Natural killer cell treated with Interleukin-12 subunit alpha and Interleukin-12 subunit beta and Interleukin-15 and Interleukin-18, amount 100 ng/mL, for 72 hours (primary cell): Measurements from ENCODE around the gene REG4. TPM values are rescaled to one million over a fixed set of nuclear protein-coding genes. Genes with fewer than 3 reads are reported as not detected.
"Not testable (repeated sequence)": the region's sequence is repeated elsewhere in the genome, so short reads cannot be mapped to it uniquely, and the experiment has no call there.

Experiments used
- ATAC-seq, 2 donors: fragments of 150-1000 bp; cut with Tn5 transposase in 1 of 2; sonication (Bioruptor Pico), chemical (Tn5 transposase) in 1 of 2; 2 replicates each; pipeline ENCODE4 v1.10.0; 2021
- DNase-seq: peaks from one replicate; pipeline ENCODE4 v3.0.0; 2022; ENCODE audit warnings: low spot score
- H3K27ac Mint-ChIP-seq, 2 donors: 1 replicate in 1 of 2; 2 replicates in 1 of 2; pipeline ENCODE4 v1.8.0; 2022; ENCODE audit warnings: mixed read lengths in 2 of 2, mild to moderate bottlenecking in 1 of 2, moderate library complexity in 1 of 2
- H3K27me3 Mint-ChIP-seq, 2 donors: 1 replicate in 1 of 2; 2 replicates in 1 of 2; pipeline ENCODE4 v1.8.0; 2022; ENCODE audit warnings: mixed read lengths in 2 of 2
- H3K36me3 Mint-ChIP-seq: one replicate; pipeline ENCODE4 v1.8.0; 2022; ENCODE audit warnings: mixed read lengths
- H3K4me1 Mint-ChIP-seq, 2 donors: 1 replicate in 1 of 2; 2 replicates in 1 of 2; pipeline ENCODE4 v1.8.0; 2022; ENCODE audit warnings: low read depth in 2 of 2, mixed read lengths in 2 of 2, mild to moderate bottlenecking in 1 of 2
- H3K4me3 Mint-ChIP-seq: one replicate; pipeline ENCODE4 v1.8.0; 2022; ENCODE audit warnings: mixed read lengths
- H3K9me3 Mint-ChIP-seq: 2 replicates; pipeline ENCODE4 v1.8.0; 2022; ENCODE audit warnings: mixed read lengths
- total RNA-seq, 2 donors: library from RNA; stranded (reverse); gene quantifications; one replicate each; pipeline ENCODE4 v1.2.3, GENCODE V29; 2022

The REG4 gene
- total RNA-seq, 2 donors from 2014 or later, result 0.19 to 0.73 TPM

DNA sequence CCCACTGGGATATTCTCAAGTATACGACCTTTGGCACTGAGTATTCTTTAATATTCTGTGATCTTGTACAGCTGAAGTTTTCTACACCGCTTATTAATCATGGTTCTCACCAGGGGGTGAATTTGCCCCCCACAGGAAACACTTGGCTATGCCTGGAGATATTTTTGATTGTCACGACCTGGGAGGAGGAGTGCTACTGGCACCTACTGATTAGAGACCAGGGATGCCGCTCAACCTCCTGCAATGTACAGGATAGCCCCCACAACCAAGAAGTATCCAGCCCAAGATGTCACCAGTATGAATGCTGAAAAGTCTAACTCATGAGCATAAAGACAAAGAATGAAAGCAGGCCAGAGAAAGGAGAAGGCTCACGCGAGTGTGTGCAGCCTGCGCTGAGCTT is 13.7 kb downstream of the REG4 start:
- H3K27ac Mint-ChIP-seq, result no peak overlapping the region
- ATAC-seq (no peak), DNase-seq (no peak)
- H3K4me1 Mint-ChIP-seq, result no peaks in the 10 kb centered on the region
- no peaks in the 10 kb centered on the region for H3K36me3 Mint-ChIP-seq
- H3K27me3 Mint-ChIP-seq, result peaks cover 0 to under 1% of the 10 kb centered on the region in 2 donors
- no peak overlapping the region for H3K4me3 Mint-ChIP-seq
- no peaks in the 10 kb centered on the region for H3K9me3 Mint-ChIP-seq

DNA sequence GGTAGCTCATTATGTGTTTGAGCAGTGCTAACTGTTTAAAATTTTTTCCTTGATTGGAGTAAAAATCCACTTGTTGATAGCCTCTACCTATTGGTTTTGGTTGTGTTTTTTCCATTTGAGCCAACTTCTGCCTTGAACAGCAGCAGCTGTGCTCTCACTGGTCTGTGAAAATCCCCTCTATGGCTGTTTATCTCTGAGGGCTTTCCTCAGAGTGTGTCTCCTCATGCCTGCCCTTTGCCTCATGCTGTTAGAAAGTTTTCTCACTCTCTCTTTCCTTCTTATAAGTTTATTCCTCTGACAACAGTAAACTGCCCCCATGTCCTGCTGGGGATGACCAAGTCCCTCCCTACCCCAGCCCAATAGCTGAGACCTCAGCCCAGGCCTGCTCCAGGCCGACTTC is 14.1 kb downstream of the REG4 start:
- Mint-ChIP-seq H3K4me3 (no peak overlapping the region), H3K4me1 (no peaks in the 10 kb centered on the region), H3K9me3 (no peaks in the 10 kb centered on the region), H3K27ac (no peak overlapping the region), H3K36me3 (no peaks in the 10 kb centered on the region), H3K27me3 (no peaks in the 10 kb centered on the region)
- DNase-seq, result no peak
- ATAC-seq, result no peak

- Mint-ChIP-seq H3K27me3 (peaks cover 0 to 6% of the 10 kb centered on the region in 2 donors), H3K4me1 (no peaks in the 10 kb centered on the region), H3K36me3 (no peaks in the 10 kb centered on the region), H3K9me3 (no peaks in the 10 kb centered on the region), H3K27ac (no peak overlapping the region), H3K4me3 (no peak overlapping the region)
- peak; percentile 36 to 43 for ATAC-seq
- DNase-seq, result no peak
Observed at GRCh38 chr1:119795261-119796200, 15.7 kb downstream of the REG4 start.

GRCh38 chr1:119794876-119795240 is 16.4 kb downstream of the REG4 start:
- peaks cover 0 to 10% of the 10 kb centered on the region in 2 donors for H3K27me3 Mint-ChIP-seq

DNA sequence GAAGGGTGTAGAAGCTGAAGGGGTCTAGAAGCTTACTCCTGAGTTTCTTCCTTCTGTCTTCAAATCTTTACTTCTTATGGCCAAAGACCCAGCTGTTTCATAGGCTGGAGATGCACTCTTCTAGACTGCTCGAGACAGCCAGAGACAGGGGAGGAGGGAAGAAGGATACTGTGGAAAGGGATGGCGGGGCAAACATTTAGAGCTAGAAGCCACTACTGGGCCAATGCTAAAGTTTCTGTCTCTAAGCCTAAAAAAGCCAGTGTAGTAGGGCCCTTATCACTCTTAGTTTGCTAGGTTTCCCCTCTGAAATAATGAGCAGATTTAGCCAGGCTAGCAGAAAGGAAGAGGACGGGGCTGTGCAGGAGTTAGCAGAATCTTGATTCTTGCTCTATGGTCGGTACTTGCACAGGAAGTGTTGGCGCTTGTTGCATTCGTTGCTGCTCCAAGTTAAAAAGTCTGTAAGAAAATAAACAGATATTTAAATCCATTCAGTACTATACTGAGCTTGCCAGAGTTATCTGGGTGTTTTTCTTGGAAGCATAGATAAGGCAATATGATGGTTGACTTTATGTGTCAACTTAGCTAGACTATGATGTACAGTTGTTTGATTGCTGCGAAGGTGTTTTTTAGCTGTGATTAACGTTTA is 16.9 kb downstream of the REG4 start:
- Mint-ChIP-seq H3K27me3 (peaks cover 3 to 10% of the 10 kb centered on the region in 2 donors), H3K27ac (no peak overlapping the region)

More at GRCh38 chr1:119794876-119795240, 16.4 kb downstream of the REG4 start:
- ATAC-seq (no peak), DNase-seq (no peak)
- no peaks in the 10 kb centered on the region for H3K36me3 Mint-ChIP-seq
- no peaks in the 10 kb centered on the region for H3K4me1 Mint-ChIP-seq
- H3K4me3 Mint-ChIP-seq, result no peak overlapping the region
- no peaks in the 10 kb centered on the region for H3K9me3 Mint-ChIP-seq
- no peak overlapping the region for H3K27ac Mint-ChIP-seq

DNA sequence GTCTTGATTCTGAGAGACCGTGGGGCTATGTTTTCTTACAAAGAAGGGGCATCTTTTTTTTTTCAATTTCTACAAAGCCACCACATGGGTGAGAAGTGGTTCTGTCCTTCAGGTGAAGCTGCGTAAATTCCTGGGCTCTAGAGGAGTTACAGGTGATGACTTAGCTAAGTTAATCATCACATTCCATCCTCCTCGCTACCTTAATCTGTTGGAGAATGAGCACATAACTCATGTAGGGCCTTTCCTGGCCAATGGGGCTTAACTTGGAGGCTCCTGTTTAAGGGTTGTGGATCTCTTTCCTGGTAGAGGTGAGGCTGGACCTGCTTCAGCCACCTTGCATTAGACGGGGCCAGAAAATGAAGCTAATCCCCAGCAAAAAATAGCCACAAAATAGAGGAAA is 19.9 kb downstream of the REG4 start:
- Mint-ChIP-seq H3K36me3 (no peaks in the 10 kb centered on the region), H3K27me3 (peaks cover 8 to 10% of the 10 kb centered on the region in 2 donors), H3K9me3 (no peaks in the 10 kb centered on the region), H3K4me1 (no peaks in the 10 kb centered on the region), H3K27ac (no peak overlapping the region), H3K4me3 (no peak overlapping the region)
- no peak for DNase-seq
- no peak for ATAC-seq

More for the DNA sequence above, 16.9 kb downstream of the REG4 start:
- H3K9me3 Mint-ChIP-seq, result no peaks in the 10 kb centered on the region
- H3K4me3 Mint-ChIP-seq, result no peak overlapping the region
- H3K36me3 Mint-ChIP-seq, result no peaks in the 10 kb centered on the region
- no peak for DNase-seq
- no peak for ATAC-seq
- no peaks in the 10 kb centered on the region for H3K4me1 Mint-ChIP-seq

- H3K27me3 Mint-ChIP-seq, result peaks cover 8 to 10% of the 10 kb centered on the region in 2 donors
- no peaks in the 10 kb centered on the region for H3K4me1 Mint-ChIP-seq
- ATAC-seq (no peak), DNase-seq (no peak)
- no peaks in the 10 kb centered on the region for H3K36me3 Mint-ChIP-seq
- H3K4me3 Mint-ChIP-seq, result no peak overlapping the region
- no peak overlapping the region for H3K27ac Mint-ChIP-seq
- H3K9me3 Mint-ChIP-seq, result no peaks in the 10 kb centered on the region
Observed at GRCh38 chr1:119790451-119791198, 20.6 kb downstream of the REG4 start.

- ATAC-seq, result no peak
- Mint-ChIP-seq H3K27me3 (peaks cover 12 to 21% of the 10 kb centered on the region in 2 donors), H3K4me3 (no peak overlapping the region), H3K9me3 (no peaks in the 10 kb centered on the region), H3K36me3 (no peaks in the 10 kb centered on the region), H3K4me1 (peaks cover 0 to 4% of the 10 kb centered on the region in 2 donors), H3K27ac (no peak overlapping the region)
- DNase-seq, result no peak
Observed at GRCh38 chr1:119787776-119788175, 23.5 kb downstream of the REG4 start.

GRCh38 chr1:119786473-119787050 is 24.7 kb downstream of the REG4 start:
- not testable (repeated sequence) for DNase-seq, H3K4me1 Mint-ChIP-seq, H3K36me3 Mint-ChIP-seq, H3K27ac Mint-ChIP-seq, H3K9me3 Mint-ChIP-seq, ATAC-seq, H3K4me3 Mint-ChIP-seq
- H3K27me3 Mint-ChIP-seq, result peaks cover 21 to 28% of the 10 kb centered on the region in 2 donors

GRCh38 chr1:119786046-119786445 is 25.2 kb downstream of the REG4 start:
- not testable (repeated sequence) for H3K4me3 Mint-ChIP-seq, H3K4me1 Mint-ChIP-seq, H3K36me3 Mint-ChIP-seq, H3K9me3 Mint-ChIP-seq, DNase-seq, H3K27ac Mint-ChIP-seq, ATAC-seq
- peaks cover 21 to 29% of the 10 kb centered on the region in 2 donors for H3K27me3 Mint-ChIP-seq

- peaks cover 27 to 28% of the 10 kb centered on the region in 2 donors for H3K27me3 Mint-ChIP-seq
- no peak overlapping the region for H3K4me3 Mint-ChIP-seq
- H3K36me3 Mint-ChIP-seq, result no peaks in the 10 kb centered on the region
- H3K4me1 Mint-ChIP-seq, result peaks cover 0 to 4% of the 10 kb centered on the region in 2 donors
- H3K27ac Mint-ChIP-seq, result no peak overlapping the region
- ATAC-seq (no peak), DNase-seq (no peak)
- H3K9me3 Mint-ChIP-seq, result no peaks in the 10 kb centered on the region
Observed at GRCh38 chr1:119784191-119784781, 27.0 kb downstream of the REG4 start.

GRCh38 chr1:119783354-119784185 is 27.7 kb downstream of the REG4 start:
- Mint-ChIP-seq H3K36me3 (no peaks in the 10 kb centered on the region), H3K4me3 (no peak overlapping the region), H3K4me1 (peaks cover 0 to 4% of the 10 kb centered on the region in 2 donors), H3K27me3 (peaks cover 26 to 27% of the 10 kb centered on the region in 2 donors), H3K9me3 (no peaks in the 10 kb centered on the region), H3K27ac (no peak overlapping the region)
- ATAC-seq, result no peak
- DNase-seq, result no peak
